Measurements from ENCODE around the gene C16orf86.

Gene C16orf86

GRCh38 chr16:67660564-67661028 lies 6.0 kb upstream of the C16orf86 start, which contains the start of gene PARD6A:
Gene PARD6A, plus strand, starts transcription at chr16:67660960. Its CDS starts 79 bp downstream, at chr16:67661039.
- H3K36me3 Mint-ChIP-seq (ENCODE audit: low read depth), result peaks cover 8% of the 10 kb centered on the region
- peak within 1 kb of the TSS; percentile 76 to 95 (median 91) for H3K27ac Mint-ChIP-seq
- H3K9me3 Mint-ChIP-seq, result no peaks in the 10 kb centered on the region
- H3K4me3 Mint-ChIP-seq, result peak within 1 kb of the TSS; percentile 94 to 98 (median 96)
- no peaks in the 10 kb centered on the region for H3K4me1 Mint-ChIP-seq
- peaks cover 3% of the 10 kb centered on the region for H3K27me3 Mint-ChIP-seq (ENCODE audit: low read depth)
- TF ChIP-seq CTCF (IDR thresholded peaks at IDR 0.05; ENCODE audit: unreplicated experiment in 3 of 3), result no peak

GRCh38 chr16:67661101-67661761 lies 5.4 kb upstream of the C16orf86 start:
- Mint-ChIP-seq H3K27me3 (ENCODE audit: low read depth) (no peaks in the 10 kb centered on the region), H3K9me3 (no peaks in the 10 kb centered on the region), H3K4me1 (no peaks in the 10 kb centered on the region), H3K27ac (peak overlapping the region; percentile 60 to 76 (median 68)), H3K36me3 (ENCODE audit: low read depth) (peaks cover 8% of the 10 kb centered on the region), H3K4me3 (peak overlapping the region; percentile 87 to 90 (median 88))
- TF ChIP-seq CTCF (IDR thresholded peaks at IDR 0.05; ENCODE audit: unreplicated experiment in 3 of 3), result no peak

GRCh38 chr16:67661886-67662652 lies 4.5 kb upstream of the C16orf86 start:
- Mint-ChIP-seq H3K27ac (no peak overlapping the region), H3K4me3 (peak overlapping the region; percentile 63 to 88 (median 87)), H3K4me1 (no peaks in the 10 kb centered on the region), H3K9me3 (no peaks in the 10 kb centered on the region), H3K36me3 (ENCODE audit: low read depth) (peaks cover 8% of the 10 kb centered on the region), H3K27me3 (ENCODE audit: low read depth) (no peaks in the 10 kb centered on the region)
- TF ChIP-seq CTCF (IDR thresholded peaks at IDR 0.05; ENCODE audit: unreplicated experiment in 3 of 3), result no peak

- Mint-ChIP-seq H3K4me3 (no peak overlapping the region), H3K36me3 (ENCODE audit: low read depth) (peaks cover 8% of the 10 kb centered on the region), H3K27me3 (ENCODE audit: low read depth) (no peaks in the 10 kb centered on the region), H3K27ac (no peak overlapping the region), H3K4me1 (no peaks in the 10 kb centered on the region), H3K9me3 (no peaks in the 10 kb centered on the region)
- no peak for TF ChIP-seq CTCF (IDR thresholded peaks at IDR 0.05; ENCODE audit: unreplicated experiment in 3 of 3)
Observed at GRCh38 chr16:67662653-67663010, 4.0 kb upstream of the C16orf86 start.

- H3K9me3 Mint-ChIP-seq, result no peaks in the 10 kb centered on the region
- peaks cover 8% of the 10 kb centered on the region for H3K36me3 Mint-ChIP-seq (ENCODE audit: low read depth)
- TF ChIP-seq CTCF (IDR thresholded peaks at IDR 0.05; ENCODE audit: unreplicated experiment in 3 of 3), result peak in 1 of 3 experiments; percentile 18
- H3K4me1 Mint-ChIP-seq, result no peaks in the 10 kb centered on the region
- H3K4me3 Mint-ChIP-seq, result peak overlapping the region in 1 of 3 experiments; percentile 41
- no peak overlapping the region for H3K27ac Mint-ChIP-seq
- H3K27me3 Mint-ChIP-seq (ENCODE audit: low read depth), result no peaks in the 10 kb centered on the region
Observed at GRCh38 chr16:67663151-67663876, 3.3 kb upstream of the C16orf86 start.
